ENCODE results near the gene FBXW7.

DNA sequence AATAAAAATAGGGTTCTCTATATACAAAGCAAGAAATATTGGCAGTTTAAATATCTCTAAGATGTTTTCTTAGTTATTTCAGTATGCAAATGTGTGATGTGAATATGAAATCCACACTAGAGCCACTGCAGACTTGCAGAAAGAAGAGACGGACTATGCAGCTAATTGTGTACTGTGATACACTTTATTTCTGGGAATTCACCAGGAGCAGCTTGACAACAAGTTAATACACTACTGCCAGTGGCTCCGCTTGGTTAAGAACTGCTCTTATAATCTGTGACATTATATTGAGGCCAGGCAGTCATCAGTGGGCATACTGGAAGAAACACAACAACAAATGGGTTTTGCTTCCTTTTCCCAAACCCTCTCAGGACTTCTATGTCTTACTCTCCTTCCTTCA lies 172.0 kb downstream of the FBXW7 start:
- no peak for TF ChIP-seq POLR2A (IDR thresholded peaks at IDR 0.05)
- TF ChIP-seq, protein P1, sequence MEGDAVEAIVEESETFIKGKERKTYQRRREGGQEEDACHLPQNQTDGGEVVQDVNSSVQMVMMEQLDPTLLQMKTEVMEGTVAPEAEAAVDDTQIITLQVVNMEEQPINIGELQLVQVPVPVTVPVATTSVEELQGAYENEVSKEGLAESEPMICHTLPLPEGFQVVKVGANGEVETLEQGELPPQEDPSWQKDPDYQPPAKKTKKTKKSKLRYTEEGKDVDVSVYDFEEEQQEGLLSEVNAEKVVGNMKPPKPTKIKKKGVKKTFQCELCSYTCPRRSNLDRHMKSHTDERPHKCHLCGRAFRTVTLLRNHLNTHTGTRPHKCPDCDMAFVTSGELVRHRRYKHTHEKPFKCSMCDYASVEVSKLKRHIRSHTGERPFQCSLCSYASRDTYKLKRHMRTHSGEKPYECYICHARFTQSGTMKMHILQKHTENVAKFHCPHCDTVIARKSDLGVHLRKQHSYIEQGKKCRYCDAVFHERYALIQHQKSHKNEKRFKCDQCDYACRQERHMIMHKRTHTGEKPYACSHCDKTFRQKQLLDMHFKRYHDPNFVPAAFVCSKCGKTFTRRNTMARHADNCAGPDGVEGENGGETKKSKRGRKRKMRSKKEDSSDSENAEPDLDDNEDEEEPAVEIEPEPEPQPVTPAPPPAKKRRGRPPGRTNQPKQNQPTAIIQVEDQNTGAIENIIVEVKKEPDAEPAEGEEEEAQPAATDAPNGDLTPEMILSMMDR (IDR thresholded peaks at IDR 0.05): no peak

All from breast epithelium (tissue), 3 donors.